Peyer's patch (tissue), 4 donors: ENCODE results near the gene TRIB2. TPM values are rescaled to one million over a fixed set of nuclear protein-coding genes. Genes with fewer than 3 reads are reported as not detected.

Experiments used
- DNase-seq, 3 donors: peaks; one replicate each; pipeline ENCODE4 v3.0.0-alpha.2; 2017 to 2019
- H3K27ac ChIP-seq, 4 donors: fragments of 200-600 bp; sonication (generic); one replicate each; pipeline ENCODE4 v1.5.1; 2016 to 2019
- H3K27me3 ChIP-seq, 2 donors: fragments of 200-600 bp; sonication (generic); one replicate each; pipeline ENCODE4 v1.5.1; 2019
- H3K36me3 ChIP-seq, 3 donors: fragments of 200-600 bp; sonication (generic); one replicate each; pipeline ENCODE4 v1.5.1; 2016 to 2019
- H3K4me1 ChIP-seq, 4 donors: fragments of 200-600 bp; sonication (generic); one replicate each; pipeline ENCODE4 v1.5.1; 2016 to 2019
- H3K4me3 ChIP-seq, 4 donors: fragments of 200-600 bp; sonication (generic); 1 replicate in 3 of 4; 2 replicates in 1 of 4; pipeline ENCODE4 v1.5.1; 2016 to 2019; ENCODE audit warnings: mild to moderate bottlenecking in 1 of 4
- H3K9me3 ChIP-seq, 4 donors: fragments of 200-600 bp; sonication (generic); one replicate each; pipeline ENCODE4 v1.5.1; 2016 to 2019; ENCODE audit warnings: mild to moderate bottlenecking in 1 of 4
- POLR2A ChIP-seq, 2 donors: fragments of 450-650 bp; IDR thresholded peaks; one replicate each; pipeline ENCODE4 v1.5.1; 2017; ENCODE audit warnings: antibody characterized with exemption in 2 of 2, mild to moderate bottlenecking in 2 of 2, moderate library complexity in 2 of 2
- total RNA-seq, 4 donors: library from RNA; depleted of rRNA; stranded (reverse); fragments of >200 nt; gene quantifications; one replicate each; pipeline ENCODE4 v1.1.0, GENCODE V29; 2016
- TF ChIP-seq, protein P1 (sequence below), 6 experiments: fragments of 450-650 bp in 4 of 6; fragments of 200-600 bp in 2 of 6; sonication (generic) in 1 of 6; IDR thresholded peaks; one replicate each; pipeline ENCODE4 v1.5.1; 2017 to 2019; ENCODE audit warnings: antibody characterized with exemption in 6 of 6, mild to moderate bottlenecking in 3 of 6, moderate library complexity in 1 of 6

The TRIB2 gene
- total RNA-seq, 4 donors from 2014 or later, result 6.8 to 58.6 (median 12.6) TPM

GRCh38 chr2:12721566-12722446, 5.1 kb downstream of the TRIB2 start:
- H3K27me3 ChIP-seq, result no peaks in the 10 kb centered on the region
- no peaks in the 10 kb centered on the region for H3K36me3 ChIP-seq
- no peaks in the 10 kb centered on the region for H3K9me3 ChIP-seq
- peak overlapping the region in 2 of 4 donors; percentile 23 to 54 for H3K4me3 ChIP-seq
- no peak for TF ChIP-seq POLR2A (IDR thresholded peaks at IDR 0.05)
- peaks cover 0 to 12% (median 5%) of the 10 kb centered on the region in 4 donors for H3K4me1 ChIP-seq
- H3K27ac ChIP-seq, result peak overlapping the region in 3 of 4 donors; percentile 22 to 47 (median 43)
- no peak for DNase-seq

DNA sequence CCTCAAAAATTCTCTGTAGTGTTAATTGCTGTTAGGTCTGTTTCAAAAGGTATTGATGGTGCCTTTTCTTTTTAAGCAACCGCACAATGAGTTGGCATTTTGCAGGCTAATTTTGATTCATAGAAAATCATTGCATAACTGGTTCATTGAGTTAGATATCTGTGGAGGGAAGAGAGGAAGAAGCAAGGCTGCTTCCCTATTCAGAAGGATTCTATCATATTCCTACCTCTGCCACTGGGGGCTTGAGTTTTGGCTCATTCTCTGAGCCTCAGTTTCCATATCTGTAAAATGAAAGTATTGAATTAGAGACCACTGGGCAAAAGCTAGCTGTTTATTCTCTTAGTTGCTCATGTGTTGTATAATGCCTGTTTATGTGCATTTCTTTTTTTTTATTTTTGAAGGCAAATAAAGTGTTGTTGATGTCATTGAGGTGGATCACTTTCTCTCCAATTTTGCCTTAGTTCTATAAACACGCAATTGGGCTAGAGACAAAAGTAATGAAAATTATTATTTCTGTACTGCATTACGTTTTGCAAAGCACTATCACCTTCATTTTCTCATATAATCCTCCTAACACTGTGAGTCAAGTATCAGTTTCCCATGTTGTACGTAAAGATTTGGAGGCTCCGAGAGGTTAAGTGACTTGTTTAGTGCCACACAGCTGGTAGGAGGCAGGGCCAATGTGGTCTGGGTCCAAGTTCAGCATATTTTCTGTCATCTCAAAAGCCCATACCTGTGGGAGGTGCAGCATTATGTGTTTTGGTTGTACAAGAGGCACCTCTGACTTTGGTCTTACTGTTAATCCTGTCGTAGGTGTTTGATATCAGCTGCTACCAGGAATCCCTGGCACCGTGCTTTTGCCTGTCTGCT, 5.9 kb downstream of the TRIB2 start:
- Histone ChIP-seq H3K27ac (no peak overlapping the region), H3K4me3 (peak overlapping the region in 1 of 4 donors; percentile 54), H3K9me3 (no peaks in the 10 kb centered on the region), H3K4me1 (peaks cover 0 to 13% (median 11%) of the 10 kb centered on the region in 4 donors), H3K36me3 (no peaks in the 10 kb centered on the region), H3K27me3 (no peaks in the 10 kb centered on the region)
- no peak for DNase-seq
- TF ChIP-seq, protein P1, sequence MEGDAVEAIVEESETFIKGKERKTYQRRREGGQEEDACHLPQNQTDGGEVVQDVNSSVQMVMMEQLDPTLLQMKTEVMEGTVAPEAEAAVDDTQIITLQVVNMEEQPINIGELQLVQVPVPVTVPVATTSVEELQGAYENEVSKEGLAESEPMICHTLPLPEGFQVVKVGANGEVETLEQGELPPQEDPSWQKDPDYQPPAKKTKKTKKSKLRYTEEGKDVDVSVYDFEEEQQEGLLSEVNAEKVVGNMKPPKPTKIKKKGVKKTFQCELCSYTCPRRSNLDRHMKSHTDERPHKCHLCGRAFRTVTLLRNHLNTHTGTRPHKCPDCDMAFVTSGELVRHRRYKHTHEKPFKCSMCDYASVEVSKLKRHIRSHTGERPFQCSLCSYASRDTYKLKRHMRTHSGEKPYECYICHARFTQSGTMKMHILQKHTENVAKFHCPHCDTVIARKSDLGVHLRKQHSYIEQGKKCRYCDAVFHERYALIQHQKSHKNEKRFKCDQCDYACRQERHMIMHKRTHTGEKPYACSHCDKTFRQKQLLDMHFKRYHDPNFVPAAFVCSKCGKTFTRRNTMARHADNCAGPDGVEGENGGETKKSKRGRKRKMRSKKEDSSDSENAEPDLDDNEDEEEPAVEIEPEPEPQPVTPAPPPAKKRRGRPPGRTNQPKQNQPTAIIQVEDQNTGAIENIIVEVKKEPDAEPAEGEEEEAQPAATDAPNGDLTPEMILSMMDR (IDR thresholded peaks at IDR 0.05), result no peak
- no peak for TF ChIP-seq POLR2A (IDR thresholded peaks at IDR 0.05)

DNA sequence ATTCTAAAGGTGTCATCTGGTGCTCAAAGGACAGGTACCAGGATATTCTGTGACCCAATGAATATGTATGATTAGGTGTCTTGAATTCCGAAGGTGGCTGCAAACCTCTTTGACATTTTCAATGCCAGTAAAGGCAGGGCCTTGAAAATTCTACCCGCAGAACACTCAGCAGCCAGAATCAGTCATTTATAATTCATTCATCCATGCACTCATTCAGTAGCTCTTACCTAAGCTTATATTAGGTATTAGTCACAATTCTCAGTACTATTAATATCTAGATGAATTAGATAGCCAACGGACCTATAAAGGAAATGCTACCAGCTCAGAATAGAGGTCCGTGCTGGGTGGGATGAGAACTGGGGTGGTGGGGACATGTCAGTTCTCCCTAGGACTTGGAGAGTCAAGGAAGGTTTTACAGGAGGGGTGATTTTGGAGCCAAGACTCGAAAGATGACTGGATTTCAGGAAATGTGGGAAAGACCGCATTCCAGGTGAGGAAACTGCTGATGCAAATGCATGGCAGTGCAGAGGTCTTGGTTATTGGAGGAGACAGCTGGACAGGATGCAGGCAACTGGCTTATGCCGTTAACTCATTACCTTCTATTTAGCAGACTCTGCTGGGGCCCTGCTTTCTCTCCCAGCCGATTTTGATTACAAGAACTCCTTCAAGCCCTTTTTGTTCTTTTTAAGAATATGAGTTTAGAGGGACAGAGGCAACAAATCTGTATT, 7.2 kb downstream of the TRIB2 start:
- Histone ChIP-seq H3K27me3 (no peaks in the 10 kb centered on the region), H3K27ac (no peak overlapping the region), H3K4me1 (peaks cover 0 to 16% (median 13%) of the 10 kb centered on the region in 4 donors), H3K4me3 (no peak overlapping the region), H3K9me3 (no peaks in the 10 kb centered on the region), H3K36me3 (no peaks in the 10 kb centered on the region)
- TF ChIP-seq, protein P1 (IDR thresholded peaks at IDR 0.05), result no peak
- no peak for TF ChIP-seq POLR2A (IDR thresholded peaks at IDR 0.05)
- DNase-seq, result no peak

GRCh38 chr2:12725233-12726187, 8.8 kb downstream of the TRIB2 start:
- no peak overlapping the region for H3K4me3 ChIP-seq
- no peaks in the 10 kb centered on the region for H3K27me3 ChIP-seq
- H3K27ac ChIP-seq, result peak overlapping the region in 1 of 4 donors; percentile 45
- no peak for TF ChIP-seq POLR2A (IDR thresholded peaks at IDR 0.05)
- TF ChIP-seq, protein P1 (IDR thresholded peaks at IDR 0.05), result no peak
- DNase-seq, result no peak
- no peaks in the 10 kb centered on the region for H3K36me3 ChIP-seq
- no peaks in the 10 kb centered on the region for H3K9me3 ChIP-seq
- H3K4me1 ChIP-seq, result peaks cover 0 to 16% (median 11%) of the 10 kb centered on the region in 4 donors

DNA sequence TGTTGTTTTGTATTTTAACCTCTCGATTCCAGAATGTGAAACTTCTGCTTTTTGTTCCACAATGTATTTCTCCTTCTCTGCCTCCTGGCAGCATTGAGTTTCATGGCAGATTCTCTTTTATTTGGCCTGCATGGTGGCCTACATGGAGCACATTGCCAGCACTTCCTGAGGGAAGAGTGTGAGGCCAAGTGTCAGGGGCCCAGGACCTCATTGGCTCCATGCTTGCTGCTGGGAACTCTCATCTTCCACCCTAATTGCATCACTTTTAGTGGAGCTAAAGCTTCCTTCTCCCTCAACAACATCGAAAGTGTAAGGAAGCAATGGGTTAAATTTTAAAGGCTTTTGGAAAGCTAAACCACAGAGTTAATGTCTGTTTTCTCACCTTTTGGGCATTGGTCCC, 9.5 kb downstream of the TRIB2 start:
- Histone ChIP-seq H3K27me3 (no peaks in the 10 kb centered on the region), H3K9me3 (no peaks in the 10 kb centered on the region), H3K4me3 (no peak overlapping the region), H3K36me3 (peaks cover 0 to 4% (median 0%) of the 10 kb centered on the region in 3 donors), H3K4me1 (peaks cover 0 to 16% (median 10%) of the 10 kb centered on the region in 4 donors), H3K27ac (no peak overlapping the region)
- DNase-seq, result no peak
- TF ChIP-seq POLR2A (IDR thresholded peaks at IDR 0.05), result no peak
- TF ChIP-seq, protein P1 (IDR thresholded peaks at IDR 0.05), result no peak
